SU-DHL-6 (cell line): ENCODE data around the gene RNF166.

Experiments used
- H2AFZ ChIP-seq: fragments of 200-600 bp; sonication (generic); 2 replicates; pipeline ENCODE4 v1.6.1; 2014; ENCODE audit warnings: low read depth, mild to moderate bottlenecking, moderate library complexity, mixed read lengths, antibody characterized with exemption, low read length; ENCODE audit not compliant: severe bottlenecking
- H3F3A ChIP-seq: fragments of 200-600 bp; shearing (Covaris generic); 2 replicates; pipeline ENCODE4 v1.6.0; 2016; ENCODE audit warnings: antibody characterized with exemption, mild to moderate bottlenecking; ENCODE audit not compliant: insufficient read depth
- H3K27ac ChIP-seq: fragments of 200-600 bp; sonication (generic); 2 replicates; pipeline ENCODE4 v1.5.1; 2016; ENCODE audit warnings: low read depth, mild to moderate bottlenecking, low read length, moderate library complexity, mixed read lengths
- H3K27me3 ChIP-seq: fragments of 200-600 bp; sonication (generic), shearing (Covaris generic); 2 replicates; pipeline ENCODE4 v1.6.0; 2014; ENCODE audit warnings: mild to moderate bottlenecking, low read length
- H3K36me3 ChIP-seq: fragments of 200-600 bp; sonication (generic); 2 replicates; pipeline ENCODE4 v1.6.1; 2014; ENCODE audit warnings: mild to moderate bottlenecking, low read length, mixed read lengths
- H3K4me2 ChIP-seq: fragments of 300-600, 200-600 bp; shearing (Covaris generic), sonication (generic); 2 replicates; pipeline ENCODE4 v1.6.0; 2014; ENCODE audit warnings: low read length, low read depth, mild to moderate bottlenecking; ENCODE audit not compliant: poor library complexity, severe bottlenecking
- H3K4me3 ChIP-seq: fragments of 200-600 bp; sonication (generic); 2 replicates; pipeline ENCODE4 v1.5.1; 2014; ENCODE audit warnings: antibody characterized with exemption, low read length, mild to moderate bottlenecking, mixed read lengths; ENCODE audit not compliant: insufficient read depth, poor library complexity, severe bottlenecking
- H3K79me2 ChIP-seq: fragments of 200-600 bp; sonication (generic); 2 replicates; pipeline ENCODE4 v1.6.1; 2014; ENCODE audit warnings: mild to moderate bottlenecking, low read length, moderate library complexity; ENCODE audit not compliant: insufficient read depth
- H3K9ac ChIP-seq: fragments of 200-600 bp; sonication (generic); 2 replicates; pipeline ENCODE4 v1.7.0; 2014; ENCODE audit warnings: mild to moderate bottlenecking, low read length
- H3K9me2 ChIP-seq: fragments of 200-600 bp; sonication (generic); replicated peaks from 2 replicates; pipeline ENCODE4 v1.6.1; 2014; ENCODE audit warnings: low read length; ENCODE audit not compliant: insufficient read depth
- H3K9me3 ChIP-seq: fragments of 200-600 bp; sonication (generic); 2 replicates; pipeline ENCODE4 v1.6.1; 2014; ENCODE audit warnings: low read length, mixed read lengths; ENCODE audit not compliant: insufficient read depth
- H4K20me1 ChIP-seq: fragments of 200-600 bp; sonication (generic); 2 replicates; pipeline ENCODE4 v1.6.1; 2014; ENCODE audit warnings: low read depth, mild to moderate bottlenecking, antibody characterized with exemption, low read length, moderate library complexity, mixed read lengths
- CTCF ChIP-seq: fragments of 200-600 bp; sonication (generic); IDR thresholded peaks from one replicate; pipeline ENCODE4 v1.5.1; 2017; ENCODE audit warnings: antibody characterized with exemption, mild to moderate bottlenecking, low read length, moderate library complexity; ENCODE audit not compliant: insufficient read depth, poor library complexity, severe bottlenecking
- EZH2phosphoT487 ChIP-seq: fragments of 200-600 bp; sonication (generic), shearing (Covaris generic); conservative IDR thresholded peaks from 2 replicates; pipeline ENCODE4 v1.6.1; 2018; ENCODE audit warnings: mild to moderate bottlenecking, antibody characterized with exemption, low read length, moderate library complexity, mixed read lengths

The RNF166 gene

GRCh38 chr16:88653101-88653500, 53.1 kb downstream of the RNF166 start:
- Histone ChIP-seq H3K4me3 (no peak overlapping the region), H3K9me3 (no peaks in the 10 kb centered on the region), H3F3A (no peaks in the 10 kb centered on the region), H3K27ac (no peak overlapping the region), H3K27me3 (no peaks in the 10 kb centered on the region), H3K79me2 (peaks cover 25% of the 10 kb centered on the region), H3K36me3 (no peaks in the 10 kb centered on the region), H3K9me2 (no peaks in the 10 kb centered on the region), H4K20me1 (peaks cover 12% of the 10 kb centered on the region; the same call in 1 of the 2 replicates), H3K9ac (no peak overlapping the region), H2AFZ (no peak overlapping the region), H3K4me2 (no peak overlapping the region)
- TF ChIP-seq CTCF (no peak), EZH2phosphoT487 (no peak)

GRCh38 chr16:88652762-88653063, 53.5 kb downstream of the RNF166 start:
- Histone ChIP-seq H3K4me3 (no peak overlapping the region), H4K20me1 (peaks cover 12% of the 10 kb centered on the region; the same call in 1 of the 2 replicates), H3K79me2 (peaks cover 26% of the 10 kb centered on the region), H3K4me2 (no peak overlapping the region), H3K27me3 (no peaks in the 10 kb centered on the region), H3F3A (no peaks in the 10 kb centered on the region), H3K27ac (no peak overlapping the region), H3K36me3 (no peaks in the 10 kb centered on the region), H3K9ac (no peak overlapping the region), H3K9me3 (no peaks in the 10 kb centered on the region), H2AFZ (no peak overlapping the region), H3K9me2 (no peaks in the 10 kb centered on the region)
- no peak for TF ChIP-seq EZH2phosphoT487
- no peak for TF ChIP-seq CTCF

GRCh38 chr16:88651989-88652761, 54.0 kb downstream of the RNF166 start:
- no peaks in the 10 kb centered on the region for H3K9me2 ChIP-seq
- H3K36me3 ChIP-seq = no peaks in the 10 kb centered on the region
- peak overlapping the region; percentile 10 for H3K4me3 ChIP-seq
- H3K4me2 ChIP-seq = peak overlapping the region; percentile 84
- H3K27me3 ChIP-seq = no peaks in the 10 kb centered on the region
- H4K20me1 ChIP-seq = peaks cover 12% of the 10 kb centered on the region; the same call in 1 of the 2 replicates
- no peaks in the 10 kb centered on the region for H3F3A ChIP-seq
- peak overlapping the region; percentile 95 for H3K9ac ChIP-seq
- no peaks in the 10 kb centered on the region for H3K9me3 ChIP-seq
- peak overlapping the region; percentile 90 for H3K27ac ChIP-seq
- peaks cover 26% of the 10 kb centered on the region for H3K79me2 ChIP-seq
- no peak overlapping the region for H2AFZ ChIP-seq
- no peak for TF ChIP-seq EZH2phosphoT487
- TF ChIP-seq CTCF = no peak
